NB4 (cell line): ENCODE measurements around the gene DUSP5.

Source experiments
- CTCF ChIP-seq: IDR thresholded peaks from one replicate; pipeline ENCODE4 v1.5.1; 2012; ENCODE audit warnings: low read depth, low read length
- MYC ChIP-seq: IDR thresholded peaks from 2 replicates; pipeline ENCODE4 v1.6.1; 2011; ENCODE audit warnings: low read depth, low read length
- POLR2A ChIP-seq: IDR thresholded peaks from 2 replicates; pipeline ENCODE4 v1.6.1; 2011; ENCODE audit warnings: mild to moderate bottlenecking; ENCODE audit not compliant: insufficient read length; ENCODE audit errors: extremely low read depth

DNA sequence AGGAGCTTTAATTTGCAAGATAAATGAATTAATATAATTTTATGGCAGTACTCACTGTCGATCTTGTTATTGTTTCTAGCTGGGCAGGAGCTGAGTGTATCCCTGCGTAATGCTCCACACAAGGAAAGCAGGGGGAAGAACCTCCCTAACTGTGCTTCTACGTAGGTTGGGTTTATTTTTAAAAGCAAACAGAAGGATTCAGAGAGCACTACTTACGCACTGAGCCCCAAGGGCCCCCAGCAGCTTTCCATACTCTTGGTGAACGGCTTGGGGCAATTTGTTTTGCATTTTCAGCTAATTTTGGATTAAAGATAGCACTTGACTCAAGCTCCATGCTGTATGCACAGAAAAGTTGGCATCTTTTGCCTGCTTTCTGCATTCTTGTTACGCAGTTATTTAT, 9.6 kb downstream of the DUSP5 start:
- no peak for TF ChIP-seq CTCF
- no peak for TF ChIP-seq MYC
- no peak for TF ChIP-seq POLR2A
